Thoracic aorta (tissue), 2 donors: Measurements from ENCODE around the gene ADCY10. TPM values are rescaled to one million over a fixed set of nuclear protein-coding genes. Genes with fewer than 3 reads are reported as not detected.

Experiments used
- ATAC-seq: fragments of 150-250 bp; one replicate; pipeline ENCODE4 v1.8.0; 2017; ENCODE audit warnings: low read depth; ENCODE audit not compliant: insufficient number of reproducible peaks, low FRiP score
- DNase-seq: peaks from one replicate; pipeline ENCODE4 v3.0.0-alpha.2; 2020; ENCODE audit warnings: low spot score
- H3K27ac ChIP-seq, 2 donors: fragments of 200-600 bp; sonication (generic); 1 replicate in 1 of 2; 2 replicates in 1 of 2; pipeline ENCODE4 v1.5.1; 2016; ENCODE audit warnings: mild to moderate bottlenecking in 2 of 2, moderate library complexity in 2 of 2
- H3K27me3 ChIP-seq: fragments of 200-600 bp; sonication (generic); replicated peaks from 2 replicates; pipeline ENCODE4 v1.6.0; 2016; ENCODE audit warnings: mild to moderate bottlenecking; ENCODE audit not compliant: insufficient read depth
- H3K36me3 ChIP-seq: fragments of 200-600 bp; sonication (generic); one replicate; pipeline ENCODE4 v1.5.1; 2016
- H3K4me1 ChIP-seq, 2 donors: fragments of 200-600 bp; sonication (generic); 1 replicate in 1 of 2; 2 replicates in 1 of 2; pipeline versions ENCODE4 v1.5.1 to v1.6.0; 2016; ENCODE audit warnings: low read depth in 2 of 2, mild to moderate bottlenecking in 1 of 2; ENCODE audit not compliant: control insufficient read depth in 1 of 2
- H3K4me3 ChIP-seq: fragments of 200-600 bp; sonication (generic); 2 replicates; pipeline ENCODE4 v1.5.1; 2016; ENCODE audit warnings: mild to moderate bottlenecking
- H3K9me3 ChIP-seq: fragments of 200-600 bp; sonication (generic); 2 replicates; pipeline ENCODE4 v1.5.1; 2016
- total RNA-seq, 2 donors: library from RNA; depleted of rRNA; stranded (reverse); fragments of >200 nt; gene quantifications; one replicate each; pipeline versions ENCODE4 v1.1.0 to v1.2.3, GENCODE V29; 2016
- TF ChIP-seq, protein P1 (sequence below): fragments of 200-600 bp; sonication (generic); IDR thresholded peaks from one replicate; pipeline ENCODE4 v1.5.1; 2019; ENCODE audit warnings: antibody characterized with exemption

ADCY10 gene
- total RNA-seq, 2 donors from 2014 or later, result 0.54 TPM; not detected in 1

DNA sequence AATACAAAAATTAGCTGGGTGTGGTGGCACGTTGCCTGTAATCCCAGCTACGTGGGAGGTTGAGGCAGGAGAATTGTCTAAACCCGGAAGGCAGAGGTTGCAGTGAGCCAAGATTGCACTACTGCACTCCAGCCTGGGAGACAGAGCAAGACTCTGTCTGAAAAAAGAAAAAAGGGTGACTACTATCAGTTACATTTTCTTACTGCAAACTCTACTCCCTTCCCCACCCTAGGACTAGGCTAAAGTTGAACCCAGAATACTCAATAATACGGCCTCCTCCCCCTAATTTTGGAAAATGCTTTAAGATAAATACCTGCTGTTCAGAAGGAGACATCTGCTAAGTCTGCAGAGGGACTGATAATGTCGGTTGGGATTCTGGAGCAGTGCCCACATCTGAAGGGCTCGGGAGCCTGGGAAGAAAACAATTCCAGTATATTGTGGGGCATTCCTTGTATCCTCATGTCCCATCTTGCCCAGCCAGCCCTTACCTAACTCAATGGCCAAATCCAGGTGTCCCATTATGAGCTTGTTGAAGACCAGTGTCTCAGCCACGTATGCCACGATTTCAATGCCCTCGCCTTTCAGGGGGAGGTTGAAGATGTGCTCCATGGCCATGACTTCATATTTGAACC lies 89.7 kb downstream of the ADCY10 start:
- DNase-seq, result no peak
- H3K36me3 ChIP-seq, result no peaks in the 10 kb centered on the region
- no peak overlapping the region for H3K4me3 ChIP-seq
- TF ChIP-seq, protein P1, sequence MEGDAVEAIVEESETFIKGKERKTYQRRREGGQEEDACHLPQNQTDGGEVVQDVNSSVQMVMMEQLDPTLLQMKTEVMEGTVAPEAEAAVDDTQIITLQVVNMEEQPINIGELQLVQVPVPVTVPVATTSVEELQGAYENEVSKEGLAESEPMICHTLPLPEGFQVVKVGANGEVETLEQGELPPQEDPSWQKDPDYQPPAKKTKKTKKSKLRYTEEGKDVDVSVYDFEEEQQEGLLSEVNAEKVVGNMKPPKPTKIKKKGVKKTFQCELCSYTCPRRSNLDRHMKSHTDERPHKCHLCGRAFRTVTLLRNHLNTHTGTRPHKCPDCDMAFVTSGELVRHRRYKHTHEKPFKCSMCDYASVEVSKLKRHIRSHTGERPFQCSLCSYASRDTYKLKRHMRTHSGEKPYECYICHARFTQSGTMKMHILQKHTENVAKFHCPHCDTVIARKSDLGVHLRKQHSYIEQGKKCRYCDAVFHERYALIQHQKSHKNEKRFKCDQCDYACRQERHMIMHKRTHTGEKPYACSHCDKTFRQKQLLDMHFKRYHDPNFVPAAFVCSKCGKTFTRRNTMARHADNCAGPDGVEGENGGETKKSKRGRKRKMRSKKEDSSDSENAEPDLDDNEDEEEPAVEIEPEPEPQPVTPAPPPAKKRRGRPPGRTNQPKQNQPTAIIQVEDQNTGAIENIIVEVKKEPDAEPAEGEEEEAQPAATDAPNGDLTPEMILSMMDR, result no peak
- H3K4me1 ChIP-seq, result peaks cover 4 to 11% of the 10 kb centered on the region in 2 donors
- no peaks in the 10 kb centered on the region for H3K9me3 ChIP-seq
- H3K27me3 ChIP-seq, result no peaks in the 10 kb centered on the region
- no peak overlapping the region for H3K27ac ChIP-seq
- no peak for ATAC-seq

DNA sequence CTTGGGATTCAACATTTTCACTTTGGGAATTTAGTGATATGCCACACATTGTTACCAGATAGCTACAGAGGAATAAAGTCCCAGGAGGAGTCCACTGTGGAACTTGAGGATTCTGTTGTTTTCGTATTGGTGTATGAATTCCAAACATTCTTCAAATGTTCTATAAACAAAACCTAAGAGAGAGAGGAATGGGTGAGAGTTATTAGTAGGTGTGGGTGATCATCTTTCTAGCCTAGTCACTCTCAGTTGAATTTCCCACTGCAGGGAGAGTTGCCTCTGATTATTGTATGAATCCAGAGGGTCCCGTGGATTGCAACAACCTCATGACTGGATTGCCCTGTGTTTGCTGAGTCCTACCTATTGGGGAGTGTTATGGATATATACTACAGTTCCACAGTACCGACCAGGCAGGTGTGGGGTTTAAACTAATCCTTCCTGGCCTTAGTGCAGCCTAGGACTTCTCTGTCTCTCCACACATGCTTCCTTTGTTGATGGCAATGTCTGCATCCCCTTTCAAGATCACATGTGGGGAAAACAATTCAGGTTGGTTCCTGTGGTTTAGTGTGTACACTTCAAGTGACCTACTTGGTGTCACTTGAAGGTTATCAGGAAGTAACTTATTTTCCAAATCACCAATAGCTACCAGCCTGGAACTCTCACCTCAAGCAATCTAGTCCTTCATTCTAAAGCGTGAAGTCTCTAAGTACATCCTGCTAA lies 91.8 kb downstream of the ADCY10 start:
- ATAC-seq, result no peak

DNA sequence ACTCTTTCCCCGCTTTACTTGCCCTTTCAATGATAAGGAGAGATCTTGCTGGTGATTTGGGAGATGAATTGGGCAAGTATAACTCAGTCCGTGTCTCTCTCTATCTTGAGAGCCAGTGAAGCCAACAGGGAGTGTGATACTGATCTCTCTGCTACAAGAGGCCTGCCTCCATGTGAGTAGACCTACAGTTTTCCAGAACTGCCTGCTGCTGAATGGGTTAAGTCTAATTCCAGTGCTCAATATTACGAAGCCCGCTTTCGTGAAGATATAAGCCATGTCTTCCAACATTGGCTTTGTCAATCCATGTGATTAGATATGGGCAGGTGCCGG lies 92.6 kb downstream of the ADCY10 start:
- H3K4me3 ChIP-seq, result no peak overlapping the region
- DNase-seq (no peak), ATAC-seq (no peak)
- H3K27me3 ChIP-seq, result no peaks in the 10 kb centered on the region
- no peak overlapping the region for H3K27ac ChIP-seq
- H3K36me3 ChIP-seq, result no peaks in the 10 kb centered on the region
- H3K4me1 ChIP-seq, result peaks cover 4 to 11% of the 10 kb centered on the region in 2 donors
- H3K9me3 ChIP-seq, result no peaks in the 10 kb centered on the region
- TF ChIP-seq, protein P1, result no peak

More for the DNA sequence above, 91.8 kb downstream of the ADCY10 start:
- no peaks in the 10 kb centered on the region for H3K9me3 ChIP-seq
- no peak for DNase-seq
- H3K27ac ChIP-seq, result no peak overlapping the region
- TF ChIP-seq, protein P1, result no peak
- peaks cover 4 to 11% of the 10 kb centered on the region in 2 donors for H3K4me1 ChIP-seq
- no peaks in the 10 kb centered on the region for H3K36me3 ChIP-seq
- no peaks in the 10 kb centered on the region for H3K27me3 ChIP-seq
- H3K4me3 ChIP-seq, result no peak overlapping the region

DNA sequence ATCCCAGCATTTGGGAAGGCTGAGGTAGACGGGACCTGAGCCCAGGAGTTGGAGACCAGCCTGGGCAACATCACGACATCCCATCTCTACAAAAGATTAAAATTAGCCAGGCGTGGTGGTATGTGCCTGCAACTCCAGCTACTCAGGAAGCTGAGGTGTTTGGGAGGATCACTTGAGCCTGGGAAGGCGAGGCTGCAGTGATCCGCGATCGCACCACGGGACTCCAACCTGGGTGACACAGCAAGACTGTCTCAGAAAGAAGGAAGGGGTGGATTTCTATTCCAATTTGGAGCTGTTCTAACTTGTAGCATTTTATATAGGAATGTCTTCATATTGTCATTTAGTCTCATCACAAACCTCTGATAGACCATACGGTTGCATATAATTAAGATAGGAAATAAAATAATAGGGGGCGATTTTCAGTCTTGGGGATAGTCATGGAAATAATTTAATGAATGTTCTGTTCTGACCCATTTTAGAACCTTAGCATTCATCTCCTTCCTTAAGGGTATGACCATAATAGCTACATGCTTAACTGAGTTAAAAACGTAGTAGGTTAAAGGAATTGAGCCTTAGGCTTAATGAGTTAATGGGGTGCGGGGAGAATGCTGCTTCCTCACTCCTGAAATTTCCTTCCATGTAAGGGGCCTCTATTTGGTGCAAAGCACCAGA lies 93.1 kb downstream of the ADCY10 start:
- H3K27ac ChIP-seq, result peak overlapping the region in 1 of 2 donors; percentile 90
- ATAC-seq (no peak), DNase-seq (no peak)
- peaks cover under 1% of the 10 kb centered on the region for H3K9me3 ChIP-seq
- no peaks in the 10 kb centered on the region for H3K36me3 ChIP-seq
- peak overlapping the region; percentile 69 for H3K4me3 ChIP-seq
- TF ChIP-seq, protein P1, result no peak
- peaks cover 4 to 11% of the 10 kb centered on the region in 2 donors for H3K4me1 ChIP-seq
- H3K27me3 ChIP-seq, result no peaks in the 10 kb centered on the region
